HCT116 (cell line): ENCODE measurements around the gene HDHD3. TPM values are rescaled to one million over a fixed set of nuclear protein-coding genes. Genes with fewer than 3 reads are reported as not detected.

Experiments used
- ATAC-seq: fragments of 200-7000 bp; cut with Tn5 transposase; 2 replicates; pipeline ENCODE4 v1.9.1; 2020; ENCODE audit warnings: mild to moderate bottlenecking, moderate library complexity
- BruUV-seq: library from RNA; stranded (reverse); fragments of 400-500 nt; replicated peaks from 2 replicates; lab custom pipeline; 2021; lab: Mats Ljungman, UMichigan
- CTCF ChIA-PET: fragments of 300-600 bp; sonication (Branson Sonifier 250); formaldehyde crosslinking; loops from one replicate; lab custom pipeline; 2021; ENCODE audit warnings: antibody characterized with exemption; lab: Charles Lee
- POLR2A ChIA-PET: fragments of 300-600, 350-600 bp; sonication (Branson Sonifier 250); formaldehyde crosslinking; loops from one replicate; lab custom pipeline; 2021; ENCODE audit warnings: antibody characterized with exemption; lab: Charles Lee
- RAD21 ChIA-PET, 2 experiments: fragments of 300-600 bp; sonication (Branson Sonifier 250); formaldehyde crosslinking; loops; one replicate each; lab custom pipeline; 2023; ENCODE audit warnings: low total read pairs in 2 of 2; ENCODE audit not compliant: uncharacterized antibody in 2 of 2, unreplicated experiment in 2 of 2, low non-redundant PET in 1 of 2; lab: Charles Lee
- DNase-seq: peaks from one replicate; pipeline ENCODE4 v3.0.0-alpha.2; 2010; ENCODE audit warnings: low read depth, low spot score
- H2AFZ ChIP-seq: fragments of 200-600 bp; shearing (Covaris generic), sonication (generic); 2 replicates; pipeline ENCODE4 v1.6.1; 2017; ENCODE audit warnings: low read depth, mixed run types, mixed read lengths, antibody characterized with exemption, low read length; ENCODE audit not compliant: poor library complexity, severe bottlenecking
- H3K27ac ChIP-seq: 2 replicates; pipeline ENCODE4 v1.5.1; 2012; ENCODE audit warnings: low read depth, low read length
- H3K27me3 ChIP-seq: fragments of 200-600 bp; sonication (generic); 2 replicates; pipeline ENCODE4 v1.6.1; 2016; ENCODE audit warnings: mixed run types, low read length, mixed read lengths; ENCODE audit not compliant: insufficient read depth
- H3K36me3 ChIP-seq, 2 experiments: fragments of 200-500 bp in 1 of 2; fragments of 200-600 bp in 1 of 2; sonication (Bioruptor generic) in 1 of 2; sonication (generic) in 1 of 2; 2 replicates each; pipeline versions ENCODE4 v1.5.1 to v1.6.1; 2014 to 2016; ENCODE audit warnings: low read length in 2 of 2, inconsistent platforms in 1 of 2, mixed read lengths in 1 of 2, mixed run types in 1 of 2; ENCODE audit not compliant: insufficient read depth in 2 of 2, control insufficient read depth in 1 of 2
- H3K4me1 ChIP-seq, 2 experiments: fragments of 200-600 bp in 1 of 2; sonication (generic) in 1 of 2; 2 replicates each; pipeline versions ENCODE4 v1.5.1 to v1.6.1; 2012 to 2017; ENCODE audit warnings: low read length in 2 of 2, inconsistent platforms in 1 of 2, mild to moderate bottlenecking in 1 of 2, mixed read lengths in 1 of 2, mixed run types in 1 of 2, moderate library complexity in 1 of 2; ENCODE audit not compliant: insufficient read depth in 2 of 2, control insufficient read depth in 1 of 2
- H3K4me2 ChIP-seq: fragments of 200-600 bp; sonication (generic); 2 replicates; pipeline ENCODE4 v1.6.1; 2017; ENCODE audit warnings: mixed run types, low read length, mixed read lengths
- H3K4me3 ChIP-seq, 2 experiments: fragments of 200-600 bp in 1 of 2; sonication (generic) in 1 of 2; replicated peaks in 1 of 2; 2 replicates each; pipeline ENCODE4 v1.5.1; 2011 to 2016; ENCODE audit warnings: low read length in 2 of 2, control low read depth in 1 of 2, low read depth in 1 of 2, mild to moderate bottlenecking in 1 of 2, mixed read lengths in 1 of 2, mixed run types in 1 of 2
- H3K79me2 ChIP-seq: fragments of 200-600 bp; sonication (generic); 2 replicates; pipeline ENCODE4 v1.6.1; 2017; ENCODE audit warnings: mild to moderate bottlenecking, mixed run types, low read length, moderate library complexity, mixed read lengths; ENCODE audit not compliant: insufficient read depth
- H3K9ac ChIP-seq: fragments of 200-600 bp; sonication (generic); 2 replicates; pipeline ENCODE4 v1.6.1; 2016; ENCODE audit warnings: low read length, mixed read lengths
- H3K9me2 ChIP-seq: fragments of 200-600 bp; sonication (generic), shearing (Covaris generic); 2 replicates; pipeline ENCODE4 v1.6.1; 2017; ENCODE audit warnings: mixed run types, mild to moderate bottlenecking, moderate library complexity; ENCODE audit not compliant: insufficient read depth
- H3K9me3 ChIP-seq, 2 experiments: fragments of 200-500 bp in 1 of 2; fragments of 200-600 bp in 1 of 2; sonication (Bioruptor generic) in 1 of 2; sonication (generic) in 1 of 2; 2 replicates each; pipeline ENCODE4 v1.6.1; 2014 to 2017; ENCODE audit warnings: low read length in 2 of 2, mixed read lengths in 2 of 2, inconsistent platforms in 1 of 2, low read depth in 1 of 2, mild to moderate bottlenecking in 1 of 2, mixed run types in 1 of 2, moderate library complexity in 1 of 2; ENCODE audit not compliant: control insufficient read depth in 1 of 2, insufficient read depth in 1 of 2
- H4K20me1 ChIP-seq: fragments of 200-600 bp; sonication (generic), shearing (Covaris generic); 2 replicates; pipeline ENCODE4 v1.6.1; 2017; ENCODE audit warnings: mixed run types, mild to moderate bottlenecking, moderate library complexity; ENCODE audit not compliant: insufficient read depth
- EGR1 ChIP-seq: IDR thresholded peaks from 2 replicates; pipeline ENCODE4 v1.6.1; 2012; ENCODE audit warnings: low read depth
- EZH2 ChIP-seq: fragments of 200-600 bp; sonication (generic); IDR thresholded peaks from 2 replicates; pipeline ENCODE4 v1.6.1; 2017; ENCODE audit warnings: antibody characterized with exemption, mixed run types
- EZH2phosphoT487 ChIP-seq: fragments of 200-600 bp; IDR thresholded peaks from 2 replicates; pipeline ENCODE4 v1.6.1; 2018; ENCODE audit warnings: antibody characterized with exemption, borderline replicate concordance
- FOSL1 ChIP-seq: IDR thresholded peaks from 2 replicates; pipeline ENCODE4 v1.6.1; 2012; ENCODE audit warnings: low read depth
- JUND ChIP-seq: IDR thresholded peaks from 2 replicates; pipeline ENCODE4 v1.6.1; 2012
- POLR2A ChIP-seq: IDR thresholded peaks from 2 replicates; pipeline ENCODE4 v1.7.0; 2011; ENCODE audit warnings: borderline replicate concordance; ENCODE audit not compliant: insufficient read depth, insufficient read length; ENCODE audit errors: extremely low read depth
- SRF ChIP-seq: IDR thresholded peaks from 2 replicates; pipeline ENCODE4 v1.6.1; 2012; ENCODE audit warnings: low read depth
- YY1 ChIP-seq: IDR thresholded peaks from 2 replicates; pipeline ENCODE4 v1.6.1; 2011; ENCODE audit warnings: low read length, low read depth, moderate library complexity, mild to moderate bottlenecking; ENCODE audit not compliant: insufficient replicate concordance; ENCODE audit errors: extremely low read depth
- ZBTB33 ChIP-seq: IDR thresholded peaks from 2 replicates; pipeline ENCODE4 v1.6.1; 2011; ENCODE audit warnings: mild to moderate bottlenecking, low read length, moderate library complexity; ENCODE audit not compliant: insufficient replicate concordance; ENCODE audit errors: extremely low read depth
- ZFX ChIP-seq: fragments of 450-650 bp; IDR thresholded peaks from 2 replicates; pipeline ENCODE4 v1.6.1; 2017
- intact Hi-C: fragments of 100-400 bp; cut with micrococcal nuclease; formaldehyde crosslinking; loops from 2 replicates; pipeline ENCODE4 v1.10.0; 2022
- total RNA-seq: library from RNA; stranded (reverse); gene quantifications from one replicate; pipeline ENCODE4 v1.2.1, GENCODE V29; 2021; ENCODE audit not compliant: unreplicated experiment
- TF ChIP-seq, protein P1 (sequence below), 3 experiments: fragments of 200-600 bp in 1 of 3; sonication (generic) in 1 of 3; IDR thresholded peaks in 2 of 3; conservative IDR thresholded peaks in 1 of 3; 2 replicates each; pipeline ENCODE4 v1.5.1; 2012 to 2017; ENCODE audit warnings: low read depth in 2 of 3, low read length in 2 of 3, antibody characterized with exemption in 1 of 3, borderline replicate concordance in 1 of 3, control low read depth in 1 of 3, mild to moderate bottlenecking in 1 of 3, mixed read lengths in 1 of 3, mixed run types in 1 of 3, moderate library complexity in 1 of 3; ENCODE audit not compliant: insufficient read depth in 1 of 3
- TF ChIP-seq, protein P2 (sequence below): IDR thresholded peaks from 2 replicates; pipeline ENCODE4 v1.6.1; 2012

HDHD3 gene
- total RNA-seq, 1 experiment from 2014 or later = 21.8 TPM

DNA sequence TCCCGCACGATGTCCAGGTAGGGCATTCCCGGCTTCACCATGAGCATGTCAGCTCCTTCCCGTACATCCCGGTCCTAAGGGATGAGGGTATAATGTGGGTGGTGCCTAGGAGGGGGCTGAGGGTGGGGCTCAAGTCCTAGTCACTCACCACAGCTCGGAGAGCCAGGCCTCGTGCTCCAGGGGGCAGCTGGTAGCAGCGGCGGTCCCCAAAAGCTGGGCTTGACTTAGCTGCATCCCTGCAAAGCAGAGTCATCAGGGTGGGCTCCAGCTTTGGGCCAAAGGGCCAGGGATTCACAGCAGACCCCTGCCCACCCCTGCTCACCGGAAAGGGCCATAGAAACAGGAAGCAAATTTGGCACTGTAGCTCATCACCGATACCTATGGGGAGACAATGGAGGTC lies 12.7 kb upstream of the HDHD3 start:
- H3K79me2 ChIP-seq = no peaks in the 10 kb centered on the region
- no peak overlapping the region for H2AFZ ChIP-seq
- no peak overlapping the region for H3K4me2 ChIP-seq
- H3K4me3 ChIP-seq = no peak overlapping the region
- no peaks in the 10 kb centered on the region for H3K27me3 ChIP-seq
- no peaks in the 10 kb centered on the region for H3K9me2 ChIP-seq
- no peaks in the 10 kb centered on the region for H3K4me1 ChIP-seq
- ChIA-PET POLR2A (no interaction called here), CTCF (no interaction called here), RAD21 (no interaction called here)
- peaks cover 0 to 3% of the 10 kb centered on the region in 2 experiments; a peak in 1 of 4 replicates for H3K36me3 ChIP-seq
- ATAC-seq (no peak), DNase-seq (no peak)
- H3K27ac ChIP-seq = no peak overlapping the region
- no peak overlapping the region for H3K9ac ChIP-seq
- no TSS peak for BruUV-seq
- intact Hi-C loops = no loop called here
- no peaks in the 10 kb centered on the region for H3K9me3 ChIP-seq
- H4K20me1 ChIP-seq = no peaks in the 10 kb centered on the region
- TF ChIP-seq EZH2phosphoT487 (no peak), JUND (no peak), FOSL1 (no peak), POLR2A (no peak), SRF (no peak), ZFX (no peak), EZH2 (no peak)
- TF ChIP-seq, protein P1, sequence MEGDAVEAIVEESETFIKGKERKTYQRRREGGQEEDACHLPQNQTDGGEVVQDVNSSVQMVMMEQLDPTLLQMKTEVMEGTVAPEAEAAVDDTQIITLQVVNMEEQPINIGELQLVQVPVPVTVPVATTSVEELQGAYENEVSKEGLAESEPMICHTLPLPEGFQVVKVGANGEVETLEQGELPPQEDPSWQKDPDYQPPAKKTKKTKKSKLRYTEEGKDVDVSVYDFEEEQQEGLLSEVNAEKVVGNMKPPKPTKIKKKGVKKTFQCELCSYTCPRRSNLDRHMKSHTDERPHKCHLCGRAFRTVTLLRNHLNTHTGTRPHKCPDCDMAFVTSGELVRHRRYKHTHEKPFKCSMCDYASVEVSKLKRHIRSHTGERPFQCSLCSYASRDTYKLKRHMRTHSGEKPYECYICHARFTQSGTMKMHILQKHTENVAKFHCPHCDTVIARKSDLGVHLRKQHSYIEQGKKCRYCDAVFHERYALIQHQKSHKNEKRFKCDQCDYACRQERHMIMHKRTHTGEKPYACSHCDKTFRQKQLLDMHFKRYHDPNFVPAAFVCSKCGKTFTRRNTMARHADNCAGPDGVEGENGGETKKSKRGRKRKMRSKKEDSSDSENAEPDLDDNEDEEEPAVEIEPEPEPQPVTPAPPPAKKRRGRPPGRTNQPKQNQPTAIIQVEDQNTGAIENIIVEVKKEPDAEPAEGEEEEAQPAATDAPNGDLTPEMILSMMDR (IDR thresholded peaks at IDR 0.05 in 2 of 3, conservative IDR thresholded peaks at IDR 0.05 in 1 of 3; ENCODE audit: borderline replicate concordance in 1 of 3, insufficient read depth in 1 of 3, low read depth in 2 of 3, low read length in 2 of 3) = no peak
- TF ChIP-seq, protein P2, sequence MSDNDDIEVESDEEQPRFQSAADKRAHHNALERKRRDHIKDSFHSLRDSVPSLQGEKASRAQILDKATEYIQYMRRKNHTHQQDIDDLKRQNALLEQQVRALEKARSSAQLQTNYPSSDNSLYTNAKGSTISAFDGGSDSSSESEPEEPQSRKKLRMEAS = no peak

DNA sequence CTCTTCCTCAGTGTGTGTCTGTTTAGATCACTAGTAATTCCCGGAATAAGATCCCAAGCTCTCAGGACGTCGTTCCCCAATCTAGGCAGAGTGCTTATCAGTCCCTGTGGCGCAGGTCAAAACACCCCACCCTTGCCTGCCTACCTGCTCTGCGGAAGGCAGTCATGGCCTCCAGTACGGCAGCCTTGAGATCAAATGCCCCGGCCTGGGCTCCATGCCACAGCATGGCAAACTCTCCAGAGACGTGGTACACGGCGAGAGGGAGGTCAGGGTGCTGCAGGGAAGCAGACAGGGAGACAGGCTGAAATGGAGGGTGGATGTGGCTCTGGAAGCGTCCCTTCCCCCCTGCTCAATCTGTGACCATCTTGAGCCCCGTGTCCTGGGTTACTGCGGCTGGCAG lies 12.0 kb upstream of the HDHD3 start:
- no peaks in the 10 kb centered on the region for H4K20me1 ChIP-seq
- intact Hi-C loops = no loop called here
- ChIA-PET CTCF (no interaction called here), POLR2A (interaction anchor here (0.8 kb wide), 1 partner anchor 13 kb away, joined by 3 read pairs; no protein-coding TSS in a partner anchor), RAD21 (no interaction called here)
- no TSS peak for BruUV-seq
- H3K36me3 ChIP-seq = peaks cover 0 to 3% of the 10 kb centered on the region in 2 experiments; a peak in 1 of 4 replicates
- no peaks in the 10 kb centered on the region for H3K4me1 ChIP-seq
- H3K27ac ChIP-seq = no peak overlapping the region
- no peaks in the 10 kb centered on the region for H3K27me3 ChIP-seq
- no peaks in the 10 kb centered on the region for H3K79me2 ChIP-seq
- H3K9me3 ChIP-seq = no peaks in the 10 kb centered on the region
- no peak for DNase-seq
- no peaks in the 10 kb centered on the region for H3K9me2 ChIP-seq
- no peak overlapping the region for H3K9ac ChIP-seq
- H3K4me3 ChIP-seq = no peak overlapping the region
- no peak for TF ChIP-seq ZBTB33
- TF ChIP-seq POLR2A = no peak
- no peak for TF ChIP-seq YY1
- TF ChIP-seq ZFX = no peak
- TF ChIP-seq EGR1 = no peak
- TF ChIP-seq, protein P1 (IDR thresholded peaks at IDR 0.05 in 2 of 3, conservative IDR thresholded peaks at IDR 0.05 in 1 of 3; ENCODE audit: borderline replicate concordance in 1 of 3, insufficient read depth in 1 of 3, low read depth in 2 of 3, low read length in 2 of 3) = no peak
- no peak for TF ChIP-seq FOSL1
- no peak for TF ChIP-seq SRF
- ATAC-seq = no peak
- no peak overlapping the region for H2AFZ ChIP-seq
- no peak overlapping the region for H3K4me2 ChIP-seq
